Measurements from ENCODE around the gene LCP2. TPM values are rescaled to one million over a fixed set of nuclear protein-coding genes. Genes with fewer than 3 reads are reported as not detected.

LCP2 gene
- total RNA-seq, 1 experiment from 2014 or later = not detected

DNA sequence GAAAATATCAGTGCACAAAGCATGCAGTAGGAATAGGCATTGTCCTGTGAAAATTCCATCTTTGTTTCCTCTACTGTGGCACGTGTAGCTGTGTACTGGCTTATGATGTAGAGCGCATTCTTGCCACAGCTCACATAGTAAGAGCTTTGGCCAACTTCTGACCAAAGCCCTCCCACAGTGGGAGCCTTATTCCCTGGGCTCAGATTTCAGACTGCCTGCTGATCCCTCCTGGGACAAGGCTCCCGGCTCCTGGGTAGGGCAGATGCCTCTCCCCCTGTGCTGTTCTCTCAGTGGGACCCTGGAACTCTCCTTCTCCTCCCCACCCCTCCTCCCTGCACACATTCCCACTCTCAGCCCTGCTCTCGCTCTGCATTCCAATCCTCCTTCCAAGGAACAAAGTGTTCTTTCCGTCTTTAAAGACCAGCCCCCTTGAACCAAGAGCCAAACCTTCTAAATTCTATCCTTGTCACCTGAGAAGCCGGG lies 17.5 kb downstream of the LCP2 start:
- Histone ChIP-seq H2AK5ac (ENCODE audit: insufficient read length, low read length) (no peak overlapping the region), H2AFZ (ENCODE audit: low read length) (no peak overlapping the region), H3K9ac (ENCODE audit: extremely low read depth, insufficient read length, low read length) (no peak overlapping the region), H2BK120ac (ENCODE audit: low read depth, low read length, poor library complexity, severe bottlenecking) (no peak overlapping the region), H3K79me1 (ENCODE audit: insufficient read depth, low read depth, low read length, poor library complexity, severe bottlenecking) (no peaks in the 10 kb centered on the region), H3K23ac (ENCODE audit: insufficient read length, low read depth, low read length) (no peak overlapping the region), H4K5ac (ENCODE audit: insufficient read length, low read depth, low read length) (no peak overlapping the region), H3K4me1 (ENCODE audit: insufficient read depth, low read length) (peaks cover 19% of the 10 kb centered on the region; the same call in 1 of the 2 replicates), H3T11ph (ENCODE audit: low read length) (no peak overlapping the region), H3K27me3 (ENCODE audit: insufficient read depth, low read length) (no peaks in the 10 kb centered on the region; the same call in 1 of the 2 replicates), H3K4ac (ENCODE audit: low read depth, low read length) (no peak overlapping the region), H4K20me1 (ENCODE audit: control insufficient read depth, insufficient read depth, insufficient read length) (no peaks in the 10 kb centered on the region), H3K23me2 (ENCODE audit: insufficient read length, low read depth, low read length, poor library complexity, severe bottlenecking) (no peaks in the 10 kb centered on the region), H2BK15ac (ENCODE audit: low read depth, low read length) (no peak overlapping the region), H3K18ac (ENCODE audit: insufficient read length, low read depth, low read length) (no peak overlapping the region), H3K56ac (ENCODE audit: insufficient read length, low read depth, low read length) (no peak overlapping the region), H3K9me3 (ENCODE audit: control insufficient read depth, low read depth, low read length) (peaks cover 14% of the 10 kb centered on the region), H2BK20ac (ENCODE audit: low read depth, low read length, poor library complexity, severe bottlenecking) (no peak overlapping the region), H3K14ac (ENCODE audit: insufficient read depth, low read length) (no peak overlapping the region), H2BK5ac (ENCODE audit: insufficient read length, low read length) (no peak overlapping the region), H4K8ac (replicated peaks; ENCODE audit: insufficient read length, low read depth, low read length) (no peak overlapping the region), H3K4me2 (ENCODE audit: insufficient read depth, insufficient read length, low read length) (no peak overlapping the region), H2BK12ac (ENCODE audit: insufficient read length, low read depth, low read length) (no peak overlapping the region), H3K27ac (ENCODE audit: insufficient read length, low read depth, low read length) (no peak overlapping the region), H4K91ac (ENCODE audit: insufficient read length, low read depth, low read length) (no peak overlapping the region), H3K79me2 (ENCODE audit: insufficient read depth, low read length) (no peaks in the 10 kb centered on the region)
- TF ChIP-seq, protein P1, sequence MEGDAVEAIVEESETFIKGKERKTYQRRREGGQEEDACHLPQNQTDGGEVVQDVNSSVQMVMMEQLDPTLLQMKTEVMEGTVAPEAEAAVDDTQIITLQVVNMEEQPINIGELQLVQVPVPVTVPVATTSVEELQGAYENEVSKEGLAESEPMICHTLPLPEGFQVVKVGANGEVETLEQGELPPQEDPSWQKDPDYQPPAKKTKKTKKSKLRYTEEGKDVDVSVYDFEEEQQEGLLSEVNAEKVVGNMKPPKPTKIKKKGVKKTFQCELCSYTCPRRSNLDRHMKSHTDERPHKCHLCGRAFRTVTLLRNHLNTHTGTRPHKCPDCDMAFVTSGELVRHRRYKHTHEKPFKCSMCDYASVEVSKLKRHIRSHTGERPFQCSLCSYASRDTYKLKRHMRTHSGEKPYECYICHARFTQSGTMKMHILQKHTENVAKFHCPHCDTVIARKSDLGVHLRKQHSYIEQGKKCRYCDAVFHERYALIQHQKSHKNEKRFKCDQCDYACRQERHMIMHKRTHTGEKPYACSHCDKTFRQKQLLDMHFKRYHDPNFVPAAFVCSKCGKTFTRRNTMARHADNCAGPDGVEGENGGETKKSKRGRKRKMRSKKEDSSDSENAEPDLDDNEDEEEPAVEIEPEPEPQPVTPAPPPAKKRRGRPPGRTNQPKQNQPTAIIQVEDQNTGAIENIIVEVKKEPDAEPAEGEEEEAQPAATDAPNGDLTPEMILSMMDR (conservative IDR thresholded peaks at IDR 0.05) = no peak
- no CpG with 5 or more reads among the region's 6 CpGs for WGBS (ENCODE audit: extremely low coverage, insufficient read length, low lambda C conversion rate)
- peak overlapping the region in 1 of 2 experiments; percentile 39; a peak in 1 of 5 replicates for H3K4me3 Mint-ChIP-seq
- H3K27me3 Mint-ChIP-seq (ENCODE audit: low read depth) = peaks cover 21% of the 10 kb centered on the region
- H3K27ac Mint-ChIP-seq = peak overlapping the region; percentile 4 to 94 (median 24); a peak in 4 of 7 replicates
- H3K9me3 Mint-ChIP-seq = peaks cover 16 to 19% of the 10 kb centered on the region in 2 experiments
- H3K4me1 Mint-ChIP-seq = peaks cover 41 to 51% of the 10 kb centered on the region in 2 experiments
- H3K36me3 Mint-ChIP-seq (ENCODE audit: insufficient read depth in 1 of 3, low read depth in 3 of 3) = peaks cover 4 to 17% (median 5%) of the 10 kb centered on the region in 3 experiments; a peak in 5 of 7 replicates
- peak; percentile 56 for DNase-seq

All from H9 (cell line).